ENCODE results near the gene CAV1.

DNA sequence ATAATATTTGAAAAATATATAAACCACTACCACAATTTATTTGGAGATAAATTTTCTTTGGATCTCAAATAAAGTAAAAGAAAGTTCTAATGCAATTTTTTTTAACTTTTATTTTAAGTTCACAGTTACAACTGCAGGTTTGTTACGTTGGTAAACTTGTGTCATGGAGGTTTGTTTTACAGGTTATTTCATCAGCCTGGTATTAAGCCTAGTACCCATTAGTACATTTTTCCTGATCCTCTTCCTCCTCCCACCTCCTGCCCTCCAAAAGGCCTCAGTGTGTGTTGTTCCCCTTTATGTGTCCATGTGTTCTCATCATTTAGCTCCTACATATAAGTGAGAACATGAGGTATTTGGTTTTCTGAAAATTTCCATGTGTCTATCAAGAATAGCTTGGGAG lies 54.5 kb downstream of the CAV1 start:
- TF ChIP-seq YY1 (IDR thresholded peaks at IDR 0.05; ENCODE audit: low read depth) (no peak), TAF1 (IDR thresholded peaks at IDR 0.05; ENCODE audit: low read depth) (no peak), EP300 (IDR thresholded peaks at IDR 0.05; ENCODE audit: borderline replicate concordance) (no peak), CREB1 (IDR thresholded peaks at IDR 0.05; ENCODE audit: low read depth) (no peak), RAD21 (IDR thresholded peaks at IDR 0.05; ENCODE audit: low read depth) (no peak), EGR1 (IDR thresholded peaks at IDR 0.05) (no peak), FOXM1 (IDR thresholded peaks at IDR 0.05; ENCODE audit: borderline replicate concordance, low read depth) (no peak), CEBPB (IDR thresholded peaks at IDR 0.05) (no peak)
